SU-DHL-6 (cell line): ENCODE results near the gene FOCAD.

Experiments
- EZH2phosphoT487 ChIP-seq: fragments of 200-600 bp; sonication (generic), shearing (Covaris generic); conservative IDR thresholded peaks from 2 replicates; pipeline ENCODE4 v1.6.1; 2018; ENCODE audit warnings: mild to moderate bottlenecking, antibody characterized with exemption, low read length, moderate library complexity, mixed read lengths
- TF ChIP-seq, protein P1 (sequence below): fragments of 200-600 bp; sonication (generic); IDR thresholded peaks from one replicate; pipeline ENCODE4 v1.5.1; 2017; ENCODE audit warnings: antibody characterized with exemption, mild to moderate bottlenecking, low read length, moderate library complexity; ENCODE audit not compliant: insufficient read depth, poor library complexity, severe bottlenecking

DNA sequence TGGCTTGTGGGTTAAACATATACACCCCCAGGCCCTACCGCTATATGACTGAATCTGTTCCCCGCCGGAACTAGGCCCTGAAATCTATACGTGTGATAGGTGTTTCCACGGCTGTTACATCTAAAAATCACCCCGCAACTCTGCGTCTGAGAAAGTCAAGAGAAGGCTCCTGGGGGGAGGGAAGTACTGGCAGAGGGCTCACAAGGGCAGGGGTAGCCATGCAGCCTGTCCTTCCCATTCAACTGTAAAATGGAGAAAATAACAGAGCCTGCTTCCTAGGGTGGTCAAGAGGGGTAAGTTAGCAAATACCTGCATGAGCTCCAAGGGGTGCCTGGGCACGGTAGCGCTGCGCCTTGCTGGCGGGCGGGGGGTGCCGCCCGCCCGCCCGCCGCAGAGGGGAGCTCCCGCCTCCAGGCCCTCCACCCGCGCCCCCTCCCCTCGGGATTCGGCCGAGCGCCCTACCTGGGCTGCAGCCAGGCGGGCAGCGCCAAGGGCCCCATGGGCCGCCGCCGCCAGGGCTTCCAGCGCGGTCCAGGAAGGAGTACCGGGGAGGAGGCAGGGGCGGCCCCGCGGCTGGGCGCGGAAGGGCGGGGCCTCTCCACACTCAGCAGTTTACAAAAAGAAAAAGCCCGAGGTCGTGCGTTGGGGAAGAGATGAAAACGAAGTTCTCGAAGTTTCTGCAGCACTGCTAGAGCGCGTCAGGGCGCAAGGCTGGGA lies 347.2 kb downstream of the FOCAD start, which contains the start of gene HACD4:
- TF ChIP-seq, protein P1, sequence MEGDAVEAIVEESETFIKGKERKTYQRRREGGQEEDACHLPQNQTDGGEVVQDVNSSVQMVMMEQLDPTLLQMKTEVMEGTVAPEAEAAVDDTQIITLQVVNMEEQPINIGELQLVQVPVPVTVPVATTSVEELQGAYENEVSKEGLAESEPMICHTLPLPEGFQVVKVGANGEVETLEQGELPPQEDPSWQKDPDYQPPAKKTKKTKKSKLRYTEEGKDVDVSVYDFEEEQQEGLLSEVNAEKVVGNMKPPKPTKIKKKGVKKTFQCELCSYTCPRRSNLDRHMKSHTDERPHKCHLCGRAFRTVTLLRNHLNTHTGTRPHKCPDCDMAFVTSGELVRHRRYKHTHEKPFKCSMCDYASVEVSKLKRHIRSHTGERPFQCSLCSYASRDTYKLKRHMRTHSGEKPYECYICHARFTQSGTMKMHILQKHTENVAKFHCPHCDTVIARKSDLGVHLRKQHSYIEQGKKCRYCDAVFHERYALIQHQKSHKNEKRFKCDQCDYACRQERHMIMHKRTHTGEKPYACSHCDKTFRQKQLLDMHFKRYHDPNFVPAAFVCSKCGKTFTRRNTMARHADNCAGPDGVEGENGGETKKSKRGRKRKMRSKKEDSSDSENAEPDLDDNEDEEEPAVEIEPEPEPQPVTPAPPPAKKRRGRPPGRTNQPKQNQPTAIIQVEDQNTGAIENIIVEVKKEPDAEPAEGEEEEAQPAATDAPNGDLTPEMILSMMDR: no peak
- TF ChIP-seq EZH2phosphoT487: no peak
